GM19099 (cell line): ENCODE results near the gene GLO1.
A peak's percentile ranks its signal among the peaks of the same experiment; 100 is the strongest.

Experiments used
- POLR2A ChIP-seq: IDR thresholded peaks from 3 replicates; pipeline ENCODE4 v1.6.1; 2011; ENCODE audit warnings: low read depth; ENCODE audit not compliant: insufficient read length; ENCODE audit errors: extremely low read depth

The GLO1 gene

GRCh38 chr6:38702558-38703397 lies at the start of gene GLO1:
Gene GLO1, minus strand, starts transcription at chr6:38703145. Its CDS starts 91 bp downstream, at chr6:38703054.
- TF ChIP-seq POLR2A: peak; percentile 90

- no peak for TF ChIP-seq POLR2A
These were observed 48.1 kb upstream of the GLO1 start for GRCh38 chr6:38750968-38751615.

- TF ChIP-seq POLR2A: no peak
These were observed 46.5 kb upstream of the GLO1 start for GRCh38 chr6:38749473-38749872.

GRCh38 chr6:38739532-38739931 lies 36.6 kb upstream of the GLO1 start:
- TF ChIP-seq POLR2A: no peak

GRCh38 chr6:38738261-38738660 lies 35.3 kb upstream of the GLO1 start:
- no peak for TF ChIP-seq POLR2A

GRCh38 chr6:38736951-38737350 lies 34.0 kb upstream of the GLO1 start:
- no peak for TF ChIP-seq POLR2A

- no peak for TF ChIP-seq POLR2A
These were observed 27.4 kb upstream of the GLO1 start for GRCh38 chr6:38730140-38730862.

- TF ChIP-seq POLR2A: no peak
These were observed 25.3 kb upstream of the GLO1 start for GRCh38 chr6:38728203-38728602.

GRCh38 chr6:38725414-38726183 lies 22.7 kb upstream of the GLO1 start:
- TF ChIP-seq POLR2A: no peak

- TF ChIP-seq POLR2A: no peak
These were observed 21.4 kb upstream of the GLO1 start for GRCh38 chr6:38724343-38724742.

GRCh38 chr6:38723783-38724182 lies 20.8 kb upstream of the GLO1 start:
- TF ChIP-seq POLR2A: no peak

GRCh38 chr6:38722727-38723334 lies 19.9 kb upstream of the GLO1 start:
- no peak for TF ChIP-seq POLR2A

GRCh38 chr6:38722038-38722437 lies 19.1 kb upstream of the GLO1 start:
- no peak for TF ChIP-seq POLR2A

GRCh38 chr6:38720295-38720694 lies 17.4 kb upstream of the GLO1 start:
- no peak for TF ChIP-seq POLR2A

- no peak for TF ChIP-seq POLR2A
These were observed 16.4 kb upstream of the GLO1 start for GRCh38 chr6:38719358-38719757.

- TF ChIP-seq POLR2A: no peak
These were observed 13.9 kb upstream of the GLO1 start for GRCh38 chr6:38716825-38717224.
